Heart left ventricle (tissue), 13 donors: ENCODE measurements around the gene ARL8A.

ENCODE experiments used
- POLR2A ChIP-seq, 2 donors: fragments of 450-650 bp; IDR thresholded peaks; one replicate each; pipeline ENCODE4 v1.6.1; 2017; ENCODE audit warnings: antibody characterized with exemption in 2 of 2, mild to moderate bottlenecking in 2 of 2, moderate library complexity in 2 of 2
- TF ChIP-seq, protein P1 (sequence below), 12 donors: fragments of 200-600 bp; sonication (generic) in 4 of 12; IDR thresholded peaks; one replicate each; pipeline versions ENCODE4 v1.5.0 to v1.8.0; 2018 to 2022; ENCODE audit warnings: antibody characterized with exemption in 12 of 12, mild to moderate bottlenecking in 5 of 12
- donor health status: ischemic (EF 13 %, LVEDD 7.1; RV severe dilation, severe dysfunction).
- donor health status: DM: no; HTN: yes; CAD: no.
- donor health status: DM: no; HTN: no; CAD: no.
- donor health status: ischemic (EF 25% LVEDD 6.9; RV normal size, moderate dysfunction).
- donor health status: ischemic (EF 25% LVEDD 5.7; RV mildly dilated, moderate dysfunction).
- donor health status: ischemic (EF 35%, LVEDD 5.7; RV mildly dilated, moderate dysfunction).
- donor health status: nonischemic (EF 11% LVEDD 7.7; RV severe dilation, severe dysfunction).
- donor health status: DM: yes; HTN: yes; CAD: no.
- donor health status: PGD.
- donor health status: ischemic (EF 29% LVEDD 5.4; RV normal size, mild dysfunction).
- donor health status: nonischemic (EF 23%, LVEDD 6.1; RV moderate dilation, normal function).

DNA sequence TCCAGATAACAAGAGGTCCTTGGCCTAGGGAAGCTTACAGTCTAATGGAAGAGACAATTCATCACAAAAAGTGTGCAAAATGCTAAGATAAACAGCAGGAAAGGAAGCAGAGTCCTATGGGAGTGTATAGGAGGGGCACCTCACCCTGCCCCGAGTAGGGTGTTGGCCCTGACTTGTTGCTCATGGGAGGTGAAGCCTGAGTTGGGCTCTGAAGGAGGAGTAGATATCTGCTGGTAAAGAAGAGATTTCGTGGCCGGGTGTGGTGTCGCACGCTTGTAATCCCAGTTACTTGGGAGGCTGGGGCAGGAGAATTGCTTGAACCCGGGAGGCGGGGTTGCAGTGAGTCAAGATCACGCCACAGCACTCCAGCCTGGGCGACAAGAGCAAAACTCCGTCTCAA lies 40.5 kb downstream of the ARL8A start:
- TF ChIP-seq, protein P1, sequence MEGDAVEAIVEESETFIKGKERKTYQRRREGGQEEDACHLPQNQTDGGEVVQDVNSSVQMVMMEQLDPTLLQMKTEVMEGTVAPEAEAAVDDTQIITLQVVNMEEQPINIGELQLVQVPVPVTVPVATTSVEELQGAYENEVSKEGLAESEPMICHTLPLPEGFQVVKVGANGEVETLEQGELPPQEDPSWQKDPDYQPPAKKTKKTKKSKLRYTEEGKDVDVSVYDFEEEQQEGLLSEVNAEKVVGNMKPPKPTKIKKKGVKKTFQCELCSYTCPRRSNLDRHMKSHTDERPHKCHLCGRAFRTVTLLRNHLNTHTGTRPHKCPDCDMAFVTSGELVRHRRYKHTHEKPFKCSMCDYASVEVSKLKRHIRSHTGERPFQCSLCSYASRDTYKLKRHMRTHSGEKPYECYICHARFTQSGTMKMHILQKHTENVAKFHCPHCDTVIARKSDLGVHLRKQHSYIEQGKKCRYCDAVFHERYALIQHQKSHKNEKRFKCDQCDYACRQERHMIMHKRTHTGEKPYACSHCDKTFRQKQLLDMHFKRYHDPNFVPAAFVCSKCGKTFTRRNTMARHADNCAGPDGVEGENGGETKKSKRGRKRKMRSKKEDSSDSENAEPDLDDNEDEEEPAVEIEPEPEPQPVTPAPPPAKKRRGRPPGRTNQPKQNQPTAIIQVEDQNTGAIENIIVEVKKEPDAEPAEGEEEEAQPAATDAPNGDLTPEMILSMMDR (IDR thresholded peaks at IDR 0.05), result no peak
- no peak for TF ChIP-seq POLR2A (IDR thresholded peaks at IDR 0.05)
